HepG2 (cell line): ENCODE results near the gene CISH. TPM values are rescaled to one million over a fixed set of nuclear protein-coding genes. Genes with fewer than 3 reads are reported as not detected.

Experiments
- ELF4 ChIP-seq: sonication (generic); formaldehyde crosslinking; IDR thresholded peaks from 2 replicates; pipeline ENCODE4 v1.5.0; 2020; ENCODE audit warnings: missing genetic modification reagents, mild to moderate bottlenecking, moderate library complexity, borderline replicate concordance
- EP300 ChIP-seq, 3 experiments: sonication (generic) in 1 of 3; formaldehyde crosslinking in 1 of 3; IDR thresholded peaks; 2 replicates each; pipeline versions ENCODE4 v1.5.1 to v1.6.1; 2011 to 2020; ENCODE audit warnings: low read depth in 2 of 3, low read length in 2 of 3, borderline replicate concordance in 1 of 3, improper control_type of control experiment in 1 of 3, mild to moderate bottlenecking in 1 of 3, missing genetic modification reagents in 1 of 3, moderate library complexity in 1 of 3
- KIAA2018 ChIP-seq: sonication (generic); formaldehyde crosslinking; IDR thresholded peaks from 2 replicates; pipeline ENCODE4 v1.5.0; 2020; ENCODE audit warnings: mild to moderate bottlenecking, missing genetic modification reagents, borderline replicate concordance
- MAFF ChIP-seq: IDR thresholded peaks from 2 replicates; pipeline ENCODE4 v1.6.1; 2011; ENCODE audit warnings: low read depth, low read length, improper control_type of control experiment
- MIER3 ChIP-seq: IDR thresholded peaks from 2 replicates; pipeline ENCODE4 v1.6.1; 2016; ENCODE audit warnings: missing compliant biosample characterization, borderline replicate concordance
- PCBP2 ChIP-seq: fragments of 200-400 bp; formaldehyde crosslinking; optimal IDR thresholded peaks from 2 replicates; pipeline ENCODE3; 2018; ENCODE audit warnings: low read length, low read depth; ENCODE audit not compliant: poor library complexity, severe bottlenecking
- POGZ ChIP-seq: sonication (generic); formaldehyde crosslinking; IDR thresholded peaks from 2 replicates; pipeline ENCODE4 v1.4.0; 2020; ENCODE audit warnings: mild to moderate bottlenecking, missing genetic modification reagents
- RFXANK ChIP-seq: IDR thresholded peaks from 2 replicates; pipeline ENCODE4 v1.6.1; 2016
- RXRA ChIP-seq: sonication (generic); formaldehyde crosslinking; IDR thresholded peaks from 2 replicates; pipeline ENCODE4 v1.5.1; 2020; ENCODE audit warnings: missing genetic modification reagents
- SAP130 ChIP-seq: IDR thresholded peaks from 2 replicates; pipeline ENCODE4 v1.6.1; 2016; ENCODE audit warnings: low read depth
- SMYD3 ChIP-seq: sonication (generic); formaldehyde crosslinking; IDR thresholded peaks from 2 replicates; pipeline ENCODE4 v1.8.1; 2023; ENCODE audit warnings: mild to moderate bottlenecking, missing genetic modification reagents
- TFE3 ChIP-seq: IDR thresholded peaks from 2 replicates; pipeline ENCODE4 v1.6.1; 2016
- ZNF138 ChIP-seq: sonication (generic); formaldehyde crosslinking; IDR thresholded peaks from 2 replicates; pipeline ENCODE4 v1.5.0; 2020; ENCODE audit warnings: mild to moderate bottlenecking, low read depth, missing genetic modification reagents
- ZNF33B ChIP-seq: sonication (generic); formaldehyde crosslinking; IDR thresholded peaks from 2 replicates; pipeline ENCODE4 v1.5.1; 2020; ENCODE audit warnings: mild to moderate bottlenecking, missing genetic modification reagents
- ZNF44 ChIP-seq: sonication (generic); formaldehyde crosslinking; IDR thresholded peaks from 2 replicates; pipeline ENCODE4 v1.5.1; 2020; ENCODE audit warnings: mild to moderate bottlenecking, missing genetic modification reagents
- ZNF501 ChIP-seq: sonication (generic); formaldehyde crosslinking; IDR thresholded peaks from 2 replicates; pipeline ENCODE4 v1.5.1; 2020; ENCODE audit warnings: mild to moderate bottlenecking, moderate library complexity, missing genetic modification reagents
- ZNF572 ChIP-seq: sonication (generic); formaldehyde crosslinking; IDR thresholded peaks from 2 replicates; pipeline ENCODE4 v1.5.1; 2020; ENCODE audit warnings: mild to moderate bottlenecking, missing genetic modification reagents
- ZNF775 ChIP-seq: sonication (generic); formaldehyde crosslinking; IDR thresholded peaks from 2 replicates; pipeline ENCODE4 v1.4.0; 2020; ENCODE audit warnings: missing genetic modification reagents, mild to moderate bottlenecking, moderate library complexity, borderline replicate concordance
- polyA plus RNA-seq, 8 experiments: library from polyadenylated mRNA; depleted of rRNA in 3 of 8; stranded (reverse) in 7 of 8; unstranded in 1 of 8; fragments of >200 nt; fragmentation: Illumina TruSeq in 4 of 8; extraction: Trizol in 4 of 8; gene quantifications; 2 replicates each; pipeline versions ENCODE4 v1.2.1 to v1.2.3, GENCODE V29; 2011 to 2016; ENCODE audit warnings: low read depth in 4 of 8, missing spikeins in 1 of 8, mixed read lengths in 1 of 8; ENCODE audit not compliant: insufficient read depth in 1 of 8
- total RNA-seq, 5 experiments: library from RNA; depleted of rRNA; stranded (reverse); fragments of >200 nt; fragmentation: Illumina TruSeq; extraction: Trizol; gene quantifications; 2 replicates each; pipeline ENCODE4 v1.2.3, GENCODE V29; 2016; ENCODE audit warnings: low read depth in 1 of 5

CISH gene
- total and polyA plus RNA-seq, 2 of the 13 experiments (the other 11 are each of a cell fraction or from before 2014, with no cell fraction given), result 0.91 to 1.5 TPM

DNA sequence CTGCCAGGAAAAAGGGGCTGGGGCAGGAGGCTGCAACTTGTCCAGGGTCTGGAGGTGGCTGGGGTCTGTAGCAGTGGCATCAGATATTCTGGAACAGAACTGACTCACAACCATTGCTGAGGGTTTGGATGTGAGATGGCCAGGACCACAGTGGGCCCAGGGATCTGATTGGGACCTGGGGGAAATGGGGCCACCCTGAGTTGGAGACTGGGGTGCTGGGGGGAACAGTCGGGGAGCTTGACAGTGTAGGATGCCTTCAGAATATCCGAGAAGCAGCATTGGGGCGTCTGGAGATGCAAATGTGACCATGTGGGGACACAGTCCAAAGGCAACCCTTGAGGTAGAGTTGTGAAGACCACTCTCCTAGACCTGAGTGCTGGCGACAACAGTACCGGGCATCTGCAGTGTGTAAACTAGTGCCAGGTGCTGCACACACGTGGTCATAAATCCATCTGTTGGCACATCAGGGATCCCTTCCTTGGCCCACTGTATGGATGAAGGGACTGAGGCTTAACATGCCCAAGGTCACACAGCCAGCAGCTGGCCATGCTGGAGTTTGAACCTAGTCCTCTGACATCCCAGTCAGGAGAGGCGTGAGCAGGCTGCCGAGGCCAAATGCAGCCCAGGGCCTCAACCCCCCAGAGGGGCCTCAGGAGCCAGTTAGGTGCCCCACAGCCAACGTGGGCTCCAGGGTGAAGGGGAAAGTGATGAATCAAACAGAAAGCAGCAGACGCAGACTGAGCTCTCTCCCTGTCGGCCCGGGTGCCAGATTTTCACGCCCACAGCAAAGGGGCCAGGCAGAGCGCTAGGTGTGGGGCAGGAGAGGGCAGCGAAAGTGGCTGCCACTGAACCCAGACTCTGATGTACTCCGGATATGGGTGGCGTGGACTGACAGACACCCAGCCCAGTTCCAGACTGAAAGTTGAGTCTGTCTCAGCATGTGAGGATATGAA, 23.5 kb downstream of the CISH start (continued):
- TF ChIP-seq PCBP2 (no peak), SAP130 (CRISPR knock-in tag) (peak; percentile 62), ELF4 (CRISPR knock-in tag) (no peak), RFXANK (CRISPR knock-in tag) (no peak), ZNF775 (CRISPR knock-in tag) (no peak), ZNF572 (peak; percentile 63; the same call in 1 of the 2 replicates), TFE3 (CRISPR knock-in tag) (no peak), ZNF501 (CRISPR knock-in tag) (peak; percentile 68; the same call in 1 of the 2 replicates), RXRA (CRISPR knock-in tag) (peak; percentile 74), ZNF44 (no peak), KIAA2018 (CRISPR knock-in tag) (no peak), ZNF138 (CRISPR knock-in tag) (no peak), SMYD3 (no peak; the same call in 1 of the 2 replicates), ZNF33B (CRISPR knock-in tag) (no peak), POGZ (peak; percentile 67), EP300 (IDR thresholded peaks at IDR 0.05; ENCODE audit: low read depth in 2 of 2, low read length in 2 of 2) (peak in 1 of 2 experiments; percentile 76; a peak in 3 of 4 replicates), EP300 (CRISPR knock-in tag; IDR thresholded peaks at IDR 0.05; ENCODE audit: borderline replicate concordance) (peak; percentile 36; the same call in 1 of the 2 replicates), MAFF (no peak), MIER3 (no peak)
